Heart left ventricle (tissue), 16 donors: ENCODE measurements around the gene RELA. TPM values are rescaled to one million over a fixed set of nuclear protein-coding genes. Genes with fewer than 3 reads are reported as not detected.

Experiments
- ATAC-seq, 4 donors: fragments of 200-7000 bp; cut with Tn5 transposase; one replicate each; pipeline ENCODE4 v1.9.1; 2020 to 2022; ENCODE audit warnings: moderate library complexity in 4 of 4, mild to moderate bottlenecking in 3 of 4, moderate number of reproducible peaks in 1 of 4
- DNase-seq, 5 donors: peaks; one replicate each; pipeline ENCODE4 v3.0.0-alpha.2; 2020
- H3K27ac ChIP-seq, 12 donors: fragments of 200-600 bp; sonication (generic) in 4 of 12; one replicate each; pipeline versions ENCODE4 v1.5.0 to v1.8.0; 2016 to 2022; ENCODE audit warnings: mild to moderate bottlenecking in 2 of 12
- H3K27me3 ChIP-seq, 9 donors: fragments of 200-600 bp; sonication (generic) in 2 of 9; one replicate each; pipeline versions ENCODE4 v1.5.1 to v1.8.0; 2016 to 2022; ENCODE audit warnings: mild to moderate bottlenecking in 3 of 9
- H3K36me3 ChIP-seq, 9 donors: fragments of 200-600 bp; sonication (generic) in 2 of 9; one replicate each; pipeline versions ENCODE4 v1.5.0 to v1.8.0; 2018 to 2022; ENCODE audit warnings: mild to moderate bottlenecking in 2 of 9
- H3K4me1 ChIP-seq, 12 donors: fragments of 200-600 bp; sonication (generic) in 4 of 12; one replicate each; pipeline versions ENCODE4 v1.5.0 to v1.8.0; 2016 to 2022; ENCODE audit warnings: mild to moderate bottlenecking in 3 of 12
- H3K4me3 ChIP-seq, 12 donors: fragments of 200-600 bp; sonication (generic) in 4 of 12; one replicate each; pipeline versions ENCODE4 v1.5.0 to v1.8.0; 2017 to 2022; ENCODE audit warnings: mild to moderate bottlenecking in 9 of 12, moderate library complexity in 4 of 12
- H3K9me3 ChIP-seq, 12 donors: fragments of 200-600 bp; sonication (generic) in 4 of 12; one replicate each; pipeline versions ENCODE4 v1.5.0 to v1.8.0; 2016 to 2022; ENCODE audit warnings: mild to moderate bottlenecking in 1 of 12
- CTCF ChIP-seq, 12 donors: fragments of 200-600 bp; sonication (generic) in 4 of 12; IDR thresholded peaks; one replicate each; pipeline versions ENCODE4 v1.5.0 to v1.8.0; 2018 to 2022; ENCODE audit warnings: antibody characterized with exemption in 12 of 12, mild to moderate bottlenecking in 5 of 12
- POLR2A ChIP-seq, 2 donors: fragments of 450-650 bp; IDR thresholded peaks; one replicate each; pipeline ENCODE4 v1.6.1; 2017; ENCODE audit warnings: antibody characterized with exemption in 2 of 2, mild to moderate bottlenecking in 2 of 2, moderate library complexity in 2 of 2
- WGBS, 4 donors: extraction: QIAGEN DNeasy Blood & Tissue Kit in 2 of 4; methylation state at CpG; one replicate each; pipeline versions ENCODE4 v1.1.5 to v1.1.7; 2013 to 2018; 5-methylcytosine and 5-hydroxymethylcytosine counted together
- intact Hi-C, 10 donors: fragments of 100-400 bp; cut with DNase I; formaldehyde crosslinking; loops; one replicate each; pipeline versions ENCODE4 v1.11.1 to v1.14.2; 2022
- polyA plus RNA-seq, 2 donors: library from polyadenylated mRNA; stranded (reverse); fragments of 200-250 nt; gene quantifications; one replicate each; pipeline ENCODE4 v1.2.3, GENCODE V29; 2013
- total RNA-seq, 9 donors: library from RNA; depleted of rRNA in 2 of 9; stranded (reverse); fragments of >200 nt in 2 of 9; fragmentation: NEBNext Ultra II Directional in 3 of 9; extraction: Animal tissue kit (Norgen Biotek cat#: 25700) in 3 of 9; gene quantifications; one replicate each; pipeline versions ENCODE4 v1.1.0 to v1.2.4, GENCODE V29; 2016 to 2023
- donor health status: ischemic (EF 13 %, LVEDD 7.1; RV severe dilation, severe dysfunction).
- donor health status: healthy with polysubstance abuse.
- donor health status: DM: no; HTN: yes; CAD: no.
- donor health status: DM: no; HTN: no; CAD: no.
- donor health status: ischemic (EF 25% LVEDD 6.9; RV normal size, moderate dysfunction).
- donor health status: ischemic (EF 25% LVEDD 5.7; RV mildly dilated, moderate dysfunction).
- donor health status: healthy.
- donor health status: DM: yes; HTN: yes; CAD: no.
- donor health status: ischemic (EF 35%, LVEDD 5.7; RV mildly dilated, moderate dysfunction).
- donor health status: nonischemic (EF 11% LVEDD 7.7; RV severe dilation, severe dysfunction).
- donor health status: DM: yes; HTN: yes; CAD: no.
- donor health status: PGD.
- donor health status: ischemic (EF 29% LVEDD 5.4; RV normal size, mild dysfunction).
- donor health status: nonischemic (EF 23%, LVEDD 6.1; RV moderate dilation, normal function).

The RELA gene
- total and polyA plus RNA-seq, 11 donors = 22.2 to 86.4 (median 42.3) TPM

GRCh38 chr11:65623177-65623576 lies 39.5 kb downstream of the RELA start:
- WGBS, 4 donors = 89 to 93% (median 91%) methylated on average over 11 to 14 of the region's 14 CpGs
- no peak for TF ChIP-seq POLR2A (IDR thresholded peaks at IDR 0.05)
- TF ChIP-seq CTCF (IDR thresholded peaks at IDR 0.05) = no peak
- Histone ChIP-seq H3K4me1 (peaks cover 0 to 9% (median 6%) of the 10 kb centered on the region in 12 donors), H3K27me3 (no peaks in the 10 kb centered on the region), H3K4me3 (no peak overlapping the region), H3K9me3 (no peaks in the 10 kb centered on the region), H3K36me3 (peaks cover 2 to 100% (median 94%) of the 10 kb centered on the region in 9 donors), H3K27ac (no peak overlapping the region)
- intact Hi-C loops = loop anchor here in 4 of 10 donors (10.0 kb wide), 2 partner anchors 82 to 192 kb away; no protein-coding TSS in a partner anchor
- no peak for DNase-seq
- no peak for ATAC-seq

- no peak overlapping the region for H3K27ac ChIP-seq
- H3K4me3 ChIP-seq = no peak overlapping the region
- WGBS, 4 donors = 93 to 96% (median 94%) methylated on average over 11 to 16 of the region's 16 CpGs
- TF ChIP-seq CTCF (IDR thresholded peaks at IDR 0.05) (no peak), POLR2A (IDR thresholded peaks at IDR 0.05) (no peak)
- H3K36me3 ChIP-seq = peaks cover 2 to 100% (median 94%) of the 10 kb centered on the region in 9 donors
- H3K4me1 ChIP-seq = peaks cover 0 to 15% (median 11%) of the 10 kb centered on the region in 12 donors
- H3K27me3 ChIP-seq = no peaks in the 10 kb centered on the region
- H3K9me3 ChIP-seq = no peaks in the 10 kb centered on the region
- no peak for DNase-seq
- no peak for ATAC-seq
- intact Hi-C loops = loop anchor here in 4 of 10 donors (10.0 kb wide), 2 partner anchors 83 to 193 kb away; no protein-coding TSS in a partner anchor
These were observed 40.7 kb downstream of the RELA start for GRCh38 chr11:65622011-65622410.

DNA sequence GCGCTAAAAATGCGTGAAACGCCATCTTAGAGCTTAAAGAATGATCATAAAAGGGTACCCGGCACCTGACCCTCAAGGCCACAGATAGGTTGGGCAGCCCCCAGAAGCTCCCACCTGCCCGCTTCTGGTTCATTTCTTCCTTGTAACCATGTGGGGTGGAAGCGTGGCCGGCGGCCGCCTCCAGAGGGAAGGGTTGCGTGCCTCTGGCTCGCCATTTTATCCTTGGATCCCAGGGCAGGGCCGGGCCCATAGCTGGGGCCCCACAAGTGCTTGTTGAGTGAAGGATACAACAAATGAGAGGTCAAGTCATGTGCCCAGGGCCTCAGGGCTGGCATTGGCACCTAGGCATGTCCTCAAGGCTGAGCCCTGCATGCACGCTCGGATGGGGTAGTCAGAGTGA lies 41.3 kb downstream of the RELA start:
- WGBS, 4 donors = 94 to 95% (median 95%) methylated on average over 13 to 14 of the region's 14 CpGs
- Histone ChIP-seq H3K4me3 (no peak overlapping the region), H3K36me3 (peaks cover 2 to 95% (median 89%) of the 10 kb centered on the region in 9 donors), H3K27me3 (no peaks in the 10 kb centered on the region), H3K4me1 (peaks cover 2 to 20% (median 15%) of the 10 kb centered on the region in 12 donors), H3K9me3 (no peaks in the 10 kb centered on the region), H3K27ac (no peak overlapping the region)
- ATAC-seq (no peak), DNase-seq (no peak)
- intact Hi-C loops = loop anchor here in 4 of 10 donors (10.0 kb wide), 2 partner anchors 83 to 193 kb away; no protein-coding TSS in a partner anchor
- TF ChIP-seq CTCF (IDR thresholded peaks at IDR 0.05) = no peak
- no peak for TF ChIP-seq POLR2A (IDR thresholded peaks at IDR 0.05)

DNA sequence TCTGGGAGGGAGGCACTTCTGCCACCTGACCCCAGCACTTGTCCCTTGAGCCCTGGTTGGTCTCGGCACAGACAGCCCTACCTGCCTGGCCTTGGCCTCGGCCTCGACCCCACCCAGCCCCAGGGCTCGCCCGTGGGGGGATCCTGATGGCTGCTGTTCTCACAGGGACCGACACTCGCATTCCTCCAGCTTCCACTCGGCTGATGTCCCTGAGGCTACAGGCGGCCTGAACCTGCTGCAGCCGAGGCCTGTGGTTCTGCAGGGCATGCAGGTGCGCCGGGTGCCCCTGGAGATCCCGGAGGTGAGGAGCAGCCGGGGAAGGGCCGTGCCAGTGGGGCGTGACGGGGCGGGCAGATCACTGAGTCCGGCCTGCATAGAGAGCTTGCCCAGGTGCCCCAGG lies 42.0 kb downstream of the RELA start:
- ATAC-seq (no peak), DNase-seq (no peak)
- Histone ChIP-seq H3K27me3 (no peaks in the 10 kb centered on the region), H3K27ac (no peak overlapping the region), H3K36me3 (peaks cover under 1 to 87% (median 81%) of the 10 kb centered on the region in 9 donors), H3K4me3 (no peak overlapping the region), H3K9me3 (no peaks in the 10 kb centered on the region), H3K4me1 (peaks cover 4 to 17% (median 13%) of the 10 kb centered on the region in 12 donors)
- TF ChIP-seq CTCF (IDR thresholded peaks at IDR 0.05) (no peak), POLR2A (IDR thresholded peaks at IDR 0.05) (no peak)
- intact Hi-C loops = loop anchor here in 4 of 10 donors (10.0 kb wide), 2 partner anchors 84 to 194 kb away; no protein-coding TSS in a partner anchor
- 80 to 97% (median 95%) methylated on average over 1 to 19 of the region's 19 CpGs for WGBS, 4 donors
